Ishikawa (cell line): ENCODE results near the gene ST3GAL3.

Source experiments
- CREB1 ChIP-seq: IDR thresholded peaks from 2 replicates; pipeline ENCODE4 v1.6.1; 2012; ENCODE audit warnings: low read depth
- EP300 ChIP-seq: IDR thresholded peaks from 2 replicates; pipeline ENCODE4 v1.6.1; 2012; ENCODE audit warnings: borderline replicate concordance
- MAX ChIP-seq: IDR thresholded peaks from 2 replicates; pipeline ENCODE4 v1.6.1; 2012
- REST ChIP-seq: IDR thresholded peaks from 2 replicates; pipeline ENCODE4 v1.6.1; 2012; ENCODE audit warnings: low read depth, mild to moderate bottlenecking
- TCF12 ChIP-seq: IDR thresholded peaks from 2 replicates; pipeline ENCODE4 v1.6.1; 2012; ENCODE audit warnings: low read depth

GRCh38 chr1:43766818-43767525 is 59.6 kb downstream of the ST3GAL3 start:
- no peak for TF ChIP-seq MAX
- TF ChIP-seq TCF12: no peak
- TF ChIP-seq REST: no peak
- no peak for TF ChIP-seq EP300
- no peak for TF ChIP-seq CREB1
